GM18861 (cell line): ENCODE measurements around the gene CSTB.
A peak's percentile ranks its signal among the peaks of the same experiment; 100 is the strongest.

ENCODE experiments used
- ATAC-seq: cut with Tn5 transposase; IDR thresholded peaks from one replicate; pipeline ENCODE4 v1.9.1; 2021; ENCODE audit not compliant: unreplicated experiment

The CSTB gene

DNA sequence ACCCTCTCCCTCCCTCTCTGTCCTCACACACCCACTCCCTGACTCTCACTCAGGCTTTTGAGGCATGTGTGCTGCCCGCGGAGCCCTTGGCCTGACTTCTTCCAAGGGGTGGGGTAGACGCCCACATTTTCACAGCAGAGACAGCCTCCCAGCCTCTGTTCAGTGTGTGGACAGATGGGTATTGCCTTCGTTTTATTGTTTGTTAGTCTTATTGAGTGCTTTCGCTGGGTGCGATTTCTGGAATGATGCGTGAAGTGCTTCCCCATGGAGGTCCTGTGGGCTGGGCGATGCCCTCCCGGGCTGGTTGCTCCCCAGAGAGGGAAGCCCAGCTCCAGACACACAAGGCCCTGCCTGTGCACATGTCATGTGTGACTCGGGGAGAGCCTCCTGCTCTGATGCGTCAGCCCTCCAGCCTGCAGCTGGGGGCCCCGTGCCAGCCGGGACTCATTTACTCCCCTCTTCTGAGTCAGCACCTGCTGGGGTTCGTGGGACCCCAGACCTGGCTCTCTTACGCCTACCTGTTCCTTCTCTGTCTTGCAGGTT lies 42.5 kb downstream of the CSTB start:
- no peak for ATAC-seq

- no peak for ATAC-seq
Measured at GRCh38 chr21:43733060-43733459, 43.0 kb downstream of the CSTB start.

- ATAC-seq: no peak
Measured at GRCh38 chr21:43731891-43732711, 44.0 kb downstream of the CSTB start.

- ATAC-seq: no peak
Measured at GRCh38 chr21:43731476-43731875, 44.6 kb downstream of the CSTB start.

GRCh38 chr21:43728467-43729390 lies 47.4 kb downstream of the CSTB start:
- peak; percentile 44 for ATAC-seq

- no peak for ATAC-seq
Measured at GRCh38 chr21:43728154-43728466, 48.0 kb downstream of the CSTB start.

- no peak for ATAC-seq
Measured at GRCh38 chr21:43727519-43728153, 48.5 kb downstream of the CSTB start.

DNA sequence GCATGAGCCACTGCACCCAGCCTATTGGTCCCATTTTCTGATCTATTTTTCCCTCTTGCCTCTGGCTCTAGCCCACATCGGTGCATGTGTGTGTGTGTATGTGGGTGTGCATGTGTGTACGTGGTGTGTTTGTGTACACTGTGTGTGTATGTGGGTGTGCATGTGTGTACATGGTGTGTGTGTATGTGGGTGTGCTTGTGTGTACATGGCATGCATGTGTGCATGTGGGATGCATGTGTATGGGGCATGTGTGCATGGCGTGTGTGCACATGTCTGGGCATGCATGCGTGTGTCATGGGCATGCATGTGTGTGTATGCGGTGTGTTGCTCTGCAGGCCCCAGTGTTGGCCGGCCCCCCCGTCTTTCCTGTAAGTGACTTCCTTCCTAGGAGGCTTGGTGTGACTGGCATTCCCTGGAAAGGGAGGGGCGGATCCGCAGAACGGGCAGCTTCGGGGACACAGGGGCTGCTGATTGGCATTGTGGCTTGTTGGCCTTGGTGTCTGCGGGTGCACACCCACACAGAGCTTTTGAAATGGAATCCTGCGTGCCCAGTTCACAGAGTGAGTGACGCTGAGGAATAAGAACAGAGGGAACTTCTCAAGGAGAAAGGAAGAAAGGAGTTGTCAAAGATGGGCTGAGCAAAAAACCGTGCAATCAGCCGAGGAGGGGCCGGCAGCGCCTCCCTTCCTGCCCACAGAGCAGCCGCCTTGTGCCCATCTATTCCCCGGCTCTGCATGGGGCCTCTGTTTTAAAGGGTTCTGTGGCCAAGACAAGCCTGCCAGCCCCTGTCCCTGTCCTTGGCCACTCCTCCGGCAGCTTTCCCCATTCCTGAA lies 49.2 kb downstream of the CSTB start:
- no peak for ATAC-seq
